HEK293T (cell line): Measurements from ENCODE around the gene CAB39L.

ENCODE experiments used
- CTCF ChIA-PET: fragments of 350-600 bp; formaldehyde crosslinking; extraction: SDS; loops from one replicate; lab custom pipeline; 2021; ENCODE audit warnings: antibody characterized with exemption, inconsistent platforms; lab: Yijun Ruan, JAX
- POLR2A ChIA-PET: fragments of 350-600 bp; formaldehyde crosslinking; extraction: SDS; loops from one replicate; lab custom pipeline; 2020; ENCODE audit warnings: antibody characterized with exemption, inconsistent platforms; lab: Yijun Ruan, JAX
- DNase-seq: peaks from one replicate; pipeline ENCODE4 v3.0.0; 2012; ENCODE audit warnings: mixed read lengths; ENCODE audit errors: extremely low spot score
- ARNT ChIP-seq: fragments of 450-650 bp; IDR thresholded peaks from 2 replicates; pipeline ENCODE4 v1.6.1; 2017; ENCODE audit warnings: mild to moderate bottlenecking
- BHLHE40 ChIP-seq: fragments of 450-650 bp; IDR thresholded peaks from 2 replicates; pipeline ENCODE4 v1.6.1; 2016; ENCODE audit warnings: mild to moderate bottlenecking, moderate library complexity, borderline replicate concordance
- CTBP1 ChIP-seq: fragments of 450-650 bp; IDR thresholded peaks from 2 replicates; pipeline ENCODE4 v1.6.1; 2016; ENCODE audit warnings: borderline replicate concordance
- ELF4 ChIP-seq: fragments of 450-650 bp; IDR thresholded peaks from 2 replicates; pipeline ENCODE4 v1.6.1; 2017; ENCODE audit warnings: antibody characterized with exemption
- FOXA1 ChIP-seq: fragments of 450-650 bp; IDR thresholded peaks from 2 replicates; pipeline ENCODE4 v1.6.1; 2016; ENCODE audit warnings: mild to moderate bottlenecking
- FOXK2 ChIP-seq: fragments of 450-650 bp; IDR thresholded peaks from 2 replicates; pipeline ENCODE4 v1.6.1; 2016; ENCODE audit warnings: mild to moderate bottlenecking
- FOXM1 ChIP-seq: fragments of 450-650 bp; IDR thresholded peaks from 2 replicates; pipeline ENCODE4 v1.6.1; 2017; ENCODE audit warnings: mild to moderate bottlenecking, borderline replicate concordance
- HDGF ChIP-seq: fragments of 450-650 bp; IDR thresholded peaks from 2 replicates; pipeline ENCODE4 v1.6.1; 2017; ENCODE audit warnings: antibody characterized with exemption, borderline replicate concordance
- L3MBTL2 ChIP-seq: fragments of 450-650 bp; conservative IDR thresholded peaks from 2 replicates; pipeline ENCODE4 v1.6.1; 2016; ENCODE audit warnings: mild to moderate bottlenecking
- LEF1 ChIP-seq: fragments of 450-650 bp; IDR thresholded peaks from 2 replicates; pipeline ENCODE4 v1.6.1; 2017; ENCODE audit warnings: mild to moderate bottlenecking, borderline replicate concordance
- NFRKB ChIP-seq: fragments of 450-650 bp; IDR thresholded peaks from 2 replicates; pipeline ENCODE4 v1.6.1; 2016; ENCODE audit warnings: mild to moderate bottlenecking, moderate library complexity
- SP1 ChIP-seq: fragments of 450-650 bp; IDR thresholded peaks from 2 replicates; pipeline ENCODE4 v1.6.1; 2017
- SUZ12 ChIP-seq: fragments of 450-650 bp; IDR thresholded peaks from 2 replicates; pipeline ENCODE4 v1.6.1; 2016; ENCODE audit warnings: mild to moderate bottlenecking
- TARDBP ChIP-seq: fragments of 450-650 bp; IDR thresholded peaks from 2 replicates; pipeline ENCODE4 v1.6.1; 2016
- ZNF384 ChIP-seq: fragments of 450-650 bp; IDR thresholded peaks from 2 replicates; pipeline ENCODE4 v1.6.1; 2016
- TF ChIP-seq, protein P1 (sequence below): fragments of 450-650 bp; IDR thresholded peaks from 2 replicates; pipeline ENCODE4 v1.6.1; 2016

Gene CAB39L

DNA sequence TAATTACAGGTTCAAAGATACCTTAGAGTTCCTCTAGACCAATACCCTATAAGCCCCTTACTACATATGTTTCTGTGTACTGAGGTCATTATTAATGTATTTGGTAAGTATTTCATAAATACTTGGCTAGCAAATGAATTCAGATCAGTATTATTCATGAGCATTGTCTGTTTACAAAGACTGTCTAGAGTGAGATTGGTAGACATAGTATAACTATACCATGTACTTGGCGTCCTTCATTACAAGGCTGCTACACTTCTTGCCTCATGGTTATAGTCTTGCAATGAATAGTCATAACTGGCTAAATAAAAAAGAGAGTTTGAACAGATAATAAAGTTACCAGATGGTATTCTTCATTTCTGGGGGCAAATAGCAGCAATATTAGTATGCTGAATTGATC, 12.3 kb upstream of the CAB39L start:
- POLR2A ChIA-PET = no interaction called here
- TF ChIP-seq FOXM1 (no peak), FOXA1 (no peak), SUZ12 (no peak), TARDBP (no peak), NFRKB (no peak), HDGF (no peak), BHLHE40 (no peak), SP1 (no peak), FOXK2 (no peak), ZNF384 (no peak), CTBP1 (no peak), L3MBTL2 (no peak), ARNT (no peak), LEF1 (no peak)
- TF ChIP-seq, protein P1, sequence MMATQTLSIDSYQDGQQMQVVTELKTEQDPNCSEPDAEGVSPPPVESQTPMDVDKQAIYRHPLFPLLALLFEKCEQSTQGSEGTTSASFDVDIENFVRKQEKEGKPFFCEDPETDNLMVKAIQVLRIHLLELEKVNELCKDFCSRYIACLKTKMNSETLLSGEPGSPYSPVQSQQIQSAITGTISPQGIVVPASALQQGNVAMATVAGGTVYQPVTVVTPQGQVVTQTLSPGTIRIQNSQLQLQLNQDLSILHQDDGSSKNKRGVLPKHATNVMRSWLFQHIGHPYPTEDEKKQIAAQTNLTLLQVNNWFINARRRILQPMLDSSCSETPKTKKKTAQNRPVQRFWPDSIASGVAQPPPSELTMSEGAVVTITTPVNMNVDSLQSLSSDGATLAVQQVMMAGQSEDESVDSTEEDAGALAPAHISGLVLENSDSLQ = no peak
- DNase-seq = no peak
- CTCF ChIA-PET = no interaction called here

DNA sequence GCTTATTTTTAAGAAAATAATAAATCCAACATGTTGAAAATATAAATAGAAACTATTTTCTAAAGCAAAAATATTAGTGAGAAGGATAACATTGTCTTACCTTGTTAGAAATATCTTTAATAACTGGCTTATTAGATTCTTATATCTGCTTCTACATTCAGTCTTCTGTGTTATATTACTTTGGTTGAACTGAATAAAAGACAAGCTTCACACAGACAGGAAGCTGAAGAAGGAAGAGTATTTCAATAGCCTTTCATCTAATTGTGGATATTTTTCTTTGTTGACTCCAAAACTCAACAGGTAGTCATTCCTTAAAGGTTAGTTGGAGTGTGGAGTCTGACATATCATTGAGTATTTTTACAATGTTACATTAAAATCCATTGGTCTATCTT, 11.1 kb upstream of the CAB39L start:
- POLR2A ChIA-PET = no interaction called here
- CTCF ChIA-PET = no interaction called here
- DNase-seq = no peak
- TF ChIP-seq SP1 = no peak
- TF ChIP-seq CTBP1 = no peak
- TF ChIP-seq FOXA1 = no peak
- TF ChIP-seq ELF4 = no peak
- no peak for TF ChIP-seq TARDBP
- no peak for TF ChIP-seq ARNT
- no peak for TF ChIP-seq HDGF
- no peak for TF ChIP-seq BHLHE40
- no peak for TF ChIP-seq SUZ12
- no peak for TF ChIP-seq FOXM1
- no peak for TF ChIP-seq L3MBTL2
- TF ChIP-seq, protein P1 = no peak
- no peak for TF ChIP-seq NFRKB
- no peak for TF ChIP-seq FOXK2
- no peak for TF ChIP-seq LEF1
- no peak for TF ChIP-seq ZNF384

DNA sequence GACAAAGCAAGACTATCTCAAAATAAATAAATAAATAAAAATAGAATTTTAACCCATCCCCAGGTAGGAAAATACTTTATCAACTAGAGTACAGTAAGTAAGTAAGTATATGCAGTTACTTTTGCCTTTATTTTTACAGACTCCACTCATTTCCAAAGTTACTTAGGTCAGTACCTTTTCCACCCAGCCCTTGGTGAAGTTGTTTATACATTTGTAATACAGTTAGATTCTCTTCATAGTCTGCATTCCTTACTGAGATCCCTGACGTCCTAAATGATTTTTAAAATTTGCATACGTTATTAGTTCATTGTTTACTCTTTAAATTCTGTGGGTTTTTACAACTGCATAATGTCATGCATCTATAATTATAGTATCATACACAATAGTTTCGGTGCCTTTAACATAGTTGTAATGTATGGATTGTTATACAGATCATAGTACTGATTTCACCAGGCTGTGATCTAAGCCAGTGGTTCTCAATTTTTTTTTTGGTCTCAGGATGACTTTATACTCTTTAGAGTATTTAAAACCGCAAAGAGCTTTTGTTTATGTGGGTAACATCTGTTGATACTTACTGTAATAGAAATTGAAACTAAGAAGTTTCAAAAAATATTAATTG, 10.6 kb upstream of the CAB39L start:
- TF ChIP-seq FOXA1 (no peak), SP1 (no peak)
- TF ChIP-seq, protein P1 = no peak
- DNase-seq = no peak
- ChIA-PET POLR2A (no interaction called here), CTCF (no interaction called here)

DNA sequence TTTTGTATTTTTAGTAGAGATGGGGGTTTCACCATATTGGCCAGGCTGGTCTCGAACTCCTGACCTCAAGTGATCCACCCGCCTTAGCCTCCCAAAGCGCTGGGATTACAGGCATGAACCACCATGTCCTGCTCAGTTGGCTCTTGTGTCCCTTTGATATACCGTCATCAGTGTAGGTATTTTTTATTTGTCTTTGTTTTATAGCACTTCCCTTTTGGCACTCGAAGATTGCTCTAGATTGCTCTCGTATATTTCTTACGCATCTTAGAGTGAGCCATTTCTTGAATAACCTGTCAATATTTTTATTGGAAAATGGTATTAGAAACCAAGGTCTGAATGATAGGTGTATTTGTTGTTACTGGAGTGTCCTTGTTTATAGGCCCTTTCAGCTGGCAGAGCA, 9.6 kb upstream of the CAB39L start:
- POLR2A ChIA-PET = no interaction called here
- CTCF ChIA-PET = no interaction called here
- no peak for DNase-seq
- TF ChIP-seq FOXK2 = no peak
- no peak for TF ChIP-seq L3MBTL2
- TF ChIP-seq BHLHE40 = no peak

DNA sequence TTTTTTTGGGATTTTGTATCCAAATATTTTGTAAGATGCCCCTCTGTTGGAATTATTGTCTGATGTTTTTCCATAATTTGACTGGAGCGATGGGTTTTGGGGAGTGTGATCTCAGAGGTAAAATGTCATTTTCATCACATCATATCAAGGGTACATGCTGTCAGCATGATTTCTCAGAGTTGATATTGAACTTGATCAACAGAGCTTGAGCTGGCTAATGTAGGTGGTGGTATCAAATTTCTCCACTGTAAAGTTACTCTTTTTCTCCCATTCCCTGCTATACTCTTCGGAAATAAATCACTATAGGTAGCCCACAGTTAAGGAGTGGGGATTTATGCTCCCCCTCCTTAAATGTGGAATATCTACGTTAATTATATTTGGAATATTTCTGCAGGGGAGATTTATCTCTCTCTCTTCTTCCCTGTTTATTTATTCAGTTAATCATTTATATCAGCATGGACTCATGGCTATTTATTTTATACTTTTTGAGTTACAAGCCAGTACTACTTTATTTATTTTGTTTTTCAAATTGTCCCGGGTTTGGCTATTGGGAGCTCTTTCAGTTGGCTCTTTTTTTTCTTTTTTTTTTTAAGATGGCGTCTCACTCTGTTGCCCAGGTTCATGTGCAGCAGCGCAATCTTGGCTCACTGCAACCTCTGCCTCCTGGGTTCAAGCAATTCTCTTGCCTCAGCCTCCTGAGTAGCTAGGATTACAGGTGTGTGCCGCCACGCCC, 9.0 kb upstream of the CAB39L start:
- no peak for TF ChIP-seq ARNT
- no peak for TF ChIP-seq FOXK2
- TF ChIP-seq, protein P1 = no peak
- TF ChIP-seq FOXM1 = no peak
- no peak for TF ChIP-seq TARDBP
- no peak for TF ChIP-seq CTBP1
- TF ChIP-seq ELF4 = no peak
- TF ChIP-seq ZNF384 = no peak
- ChIA-PET CTCF (interaction anchor here (0.6 kb wide), 1 partner anchor 25 kb away, joined by 3 read pairs; no protein-coding TSS in a partner anchor), POLR2A (no interaction called here)
- no peak for DNase-seq
